ENCODE measurements around the gene GABRG3. TPM values are rescaled to one million over a fixed set of nuclear protein-coding genes. Genes with fewer than 3 reads are reported as not detected.

GABRG3 gene
- polyA plus RNA-seq, 1 experiment = not detected

- Histone ChIP-seq H3K4me3 (ENCODE audit: low read depth, low read length) (no peak overlapping the region), H3K27me3 (ENCODE audit: control insufficient read depth, insufficient read depth, low read length) (no peaks in the 10 kb centered on the region), H3K36me3 (ENCODE audit: control insufficient read depth, insufficient read depth, low read length) (no peaks in the 10 kb centered on the region)
- DNase-seq (ENCODE audit: low read depth) = no peak
- TF ChIP-seq, protein P1, sequence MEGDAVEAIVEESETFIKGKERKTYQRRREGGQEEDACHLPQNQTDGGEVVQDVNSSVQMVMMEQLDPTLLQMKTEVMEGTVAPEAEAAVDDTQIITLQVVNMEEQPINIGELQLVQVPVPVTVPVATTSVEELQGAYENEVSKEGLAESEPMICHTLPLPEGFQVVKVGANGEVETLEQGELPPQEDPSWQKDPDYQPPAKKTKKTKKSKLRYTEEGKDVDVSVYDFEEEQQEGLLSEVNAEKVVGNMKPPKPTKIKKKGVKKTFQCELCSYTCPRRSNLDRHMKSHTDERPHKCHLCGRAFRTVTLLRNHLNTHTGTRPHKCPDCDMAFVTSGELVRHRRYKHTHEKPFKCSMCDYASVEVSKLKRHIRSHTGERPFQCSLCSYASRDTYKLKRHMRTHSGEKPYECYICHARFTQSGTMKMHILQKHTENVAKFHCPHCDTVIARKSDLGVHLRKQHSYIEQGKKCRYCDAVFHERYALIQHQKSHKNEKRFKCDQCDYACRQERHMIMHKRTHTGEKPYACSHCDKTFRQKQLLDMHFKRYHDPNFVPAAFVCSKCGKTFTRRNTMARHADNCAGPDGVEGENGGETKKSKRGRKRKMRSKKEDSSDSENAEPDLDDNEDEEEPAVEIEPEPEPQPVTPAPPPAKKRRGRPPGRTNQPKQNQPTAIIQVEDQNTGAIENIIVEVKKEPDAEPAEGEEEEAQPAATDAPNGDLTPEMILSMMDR (IDR thresholded peaks at IDR 0.05; ENCODE audit: insufficient read depth, low read depth, low read length) = no peak
- CTCF ChIA-PET = no interaction called here
- POLR2A ChIA-PET = no interaction called here
These were observed 437.4 kb downstream of the GABRG3 start for GRCh38 chr15:27408428-27408827.

DNA sequence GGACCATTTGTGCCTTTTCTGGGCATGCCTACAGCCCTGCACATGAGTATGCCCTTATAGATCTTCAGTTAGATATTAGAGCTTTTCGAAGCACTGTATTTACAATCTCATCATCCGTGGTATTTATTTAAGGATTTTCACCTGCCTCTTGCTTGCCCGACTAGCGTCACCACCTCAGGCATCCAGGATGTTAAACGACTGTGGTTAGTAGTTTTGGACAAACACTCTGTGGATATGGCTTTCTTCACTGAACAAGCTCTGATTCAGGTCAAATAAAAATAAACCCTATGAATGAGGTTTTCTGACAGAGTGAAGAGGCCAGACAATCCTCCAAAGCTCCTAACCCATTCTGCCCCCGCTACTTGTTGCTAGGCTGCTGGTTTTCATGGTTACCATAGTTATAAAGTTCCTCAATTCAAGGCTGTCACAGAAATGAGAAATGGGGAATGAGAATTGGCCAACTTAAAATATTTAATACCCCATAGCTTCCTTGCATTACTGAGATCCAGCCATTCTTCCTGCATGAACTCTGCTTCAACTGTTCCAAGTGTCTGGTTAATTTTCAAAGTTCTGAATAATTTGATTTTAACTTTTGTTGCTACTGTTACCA, 440.1 kb downstream of the GABRG3 start:
- TF ChIP-seq, protein P1 (IDR thresholded peaks at IDR 0.05; ENCODE audit: insufficient read depth, low read depth, low read length) = no peak
- H3K4me3 ChIP-seq (ENCODE audit: low read depth, low read length) = no peak overlapping the region
- ChIA-PET POLR2A (no interaction called here), CTCF (no interaction called here)
- no peaks in the 10 kb centered on the region for H3K36me3 ChIP-seq (ENCODE audit: control insufficient read depth, insufficient read depth, low read length)
- DNase-seq (ENCODE audit: low read depth) = no peak
- H3K27me3 ChIP-seq (ENCODE audit: control insufficient read depth, insufficient read depth, low read length) = no peaks in the 10 kb centered on the region

DNA sequence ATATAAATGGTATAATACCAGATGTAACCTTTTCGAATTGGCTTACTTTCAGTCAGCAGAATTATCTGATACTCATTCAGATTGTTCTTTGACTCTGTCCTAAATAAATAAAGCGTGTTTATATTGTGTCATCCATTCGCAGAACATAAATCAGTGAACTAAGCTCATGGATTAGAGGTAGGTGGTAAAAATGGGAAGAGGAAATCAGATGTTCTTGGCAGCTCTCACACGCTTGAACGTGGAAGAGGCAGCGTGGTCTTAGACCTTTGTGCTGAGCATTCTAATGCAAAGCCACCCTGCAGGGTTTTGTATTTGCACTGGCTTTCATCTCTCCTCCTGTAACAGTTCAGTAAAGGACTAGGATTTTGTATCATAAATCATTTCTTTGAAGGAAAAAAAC, 441.4 kb downstream of the GABRG3 start:
- TF ChIP-seq, protein P1 (IDR thresholded peaks at IDR 0.05; ENCODE audit: insufficient read depth, low read depth, low read length) = no peak
- Histone ChIP-seq H3K36me3 (ENCODE audit: control insufficient read depth, insufficient read depth, low read length) (no peaks in the 10 kb centered on the region), H3K27me3 (ENCODE audit: control insufficient read depth, insufficient read depth, low read length) (no peaks in the 10 kb centered on the region), H3K4me3 (ENCODE audit: low read depth, low read length) (no peak overlapping the region)
- no peak for DNase-seq (ENCODE audit: low read depth)
- POLR2A ChIA-PET = no interaction called here
- CTCF ChIA-PET = no interaction called here

DNA sequence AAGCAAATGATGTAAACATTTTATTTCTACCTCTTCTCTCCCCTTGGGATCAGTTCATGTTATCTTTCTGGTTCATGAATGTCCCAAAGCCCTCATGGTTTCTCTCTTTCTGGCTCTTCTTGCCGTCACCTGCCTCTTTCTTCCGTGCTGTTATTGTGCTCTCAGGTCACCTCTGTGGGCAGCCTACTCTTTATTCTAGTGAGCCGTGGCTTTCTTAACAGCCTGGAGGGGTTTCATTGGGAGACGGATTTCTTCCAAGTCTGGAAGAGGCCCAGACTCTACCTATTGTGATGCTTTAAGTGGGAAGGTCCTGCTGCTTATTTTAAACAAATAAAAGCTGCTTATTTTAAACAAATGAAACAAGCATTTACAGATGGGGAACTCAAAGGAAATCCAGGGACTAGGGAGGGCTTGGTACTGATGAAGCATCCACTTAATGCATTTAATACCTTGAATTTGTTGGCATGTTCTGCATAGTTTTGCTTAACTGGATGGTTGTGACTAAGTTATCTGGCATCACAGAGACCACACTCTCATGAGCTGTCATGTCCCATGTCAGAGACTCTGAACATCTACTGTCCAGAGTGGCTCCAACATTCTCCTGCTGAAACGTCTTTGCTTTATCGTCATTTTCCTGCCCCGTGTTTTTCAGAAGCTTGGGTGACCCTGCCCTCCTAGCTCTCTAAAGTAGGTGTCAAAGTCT, 443.3 kb downstream of the GABRG3 start:
- H3K4me3 ChIP-seq (ENCODE audit: low read depth, low read length) = no peak overlapping the region
- H3K36me3 ChIP-seq (ENCODE audit: control insufficient read depth, insufficient read depth, low read length) = no peaks in the 10 kb centered on the region
- no peaks in the 10 kb centered on the region for H3K27me3 ChIP-seq (ENCODE audit: control insufficient read depth, insufficient read depth, low read length)
- no peak for DNase-seq (ENCODE audit: low read depth)
- POLR2A ChIA-PET = no interaction called here
- CTCF ChIA-PET = no interaction called here
- TF ChIP-seq, protein P1 (IDR thresholded peaks at IDR 0.05; ENCODE audit: insufficient read depth, low read depth, low read length) = no peak

DNA sequence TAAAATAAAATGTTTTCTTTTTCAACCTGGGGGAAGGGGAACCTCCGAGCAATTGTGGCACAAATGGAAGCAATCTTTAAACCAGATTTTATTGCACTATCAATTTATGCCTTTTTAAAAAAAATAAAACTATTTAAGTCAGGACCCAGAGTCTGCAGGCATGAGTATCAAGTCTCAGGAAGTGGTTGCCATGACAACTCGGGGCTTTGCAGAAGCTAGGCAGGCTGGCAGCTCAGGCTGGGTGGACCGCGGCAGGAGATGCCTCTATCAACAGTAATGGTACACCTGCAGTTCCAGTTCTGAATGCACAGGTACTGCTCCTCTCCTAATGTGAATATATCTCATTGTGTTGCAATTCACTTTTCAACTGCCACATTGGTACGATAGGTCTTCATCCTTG, 447.7 kb downstream of the GABRG3 start:
- ChIA-PET CTCF (interaction anchor here (0.7 kb wide), 1 partner anchor 52 kb away, joined by 3 read pairs; no protein-coding TSS in a partner anchor), POLR2A (no interaction called here)
- H3K4me3 ChIP-seq (ENCODE audit: low read depth, low read length) = no peak overlapping the region
- DNase-seq (ENCODE audit: low read depth) = no peak
- H3K36me3 ChIP-seq (ENCODE audit: control insufficient read depth, insufficient read depth, low read length) = no peaks in the 10 kb centered on the region
- TF ChIP-seq, protein P1 (IDR thresholded peaks at IDR 0.05; ENCODE audit: insufficient read depth, low read depth, low read length) = no peak
- H3K27me3 ChIP-seq (ENCODE audit: control insufficient read depth, insufficient read depth, low read length) = no peaks in the 10 kb centered on the region

Measured in BJ (cell line).